HL-60 (cell line): ENCODE results near the gene PCSK5.

Experiments used
- POLR2AphosphoS5 ChIP-seq: IDR thresholded peaks from 2 replicates; pipeline ENCODE4 v1.6.1; 2012; ENCODE audit warnings: low read depth
- SPI1 ChIP-seq: IDR thresholded peaks from 2 replicates; pipeline ENCODE4 v1.6.1; 2012; ENCODE audit warnings: low read depth, mild to moderate bottlenecking, borderline replicate concordance
- TF ChIP-seq, protein P1 (sequence below): IDR thresholded peaks from one replicate; pipeline ENCODE4 v1.5.1; 2011; ENCODE audit warnings: low read length, control low read depth, inconsistent platforms; ENCODE audit not compliant: insufficient read depth

DNA sequence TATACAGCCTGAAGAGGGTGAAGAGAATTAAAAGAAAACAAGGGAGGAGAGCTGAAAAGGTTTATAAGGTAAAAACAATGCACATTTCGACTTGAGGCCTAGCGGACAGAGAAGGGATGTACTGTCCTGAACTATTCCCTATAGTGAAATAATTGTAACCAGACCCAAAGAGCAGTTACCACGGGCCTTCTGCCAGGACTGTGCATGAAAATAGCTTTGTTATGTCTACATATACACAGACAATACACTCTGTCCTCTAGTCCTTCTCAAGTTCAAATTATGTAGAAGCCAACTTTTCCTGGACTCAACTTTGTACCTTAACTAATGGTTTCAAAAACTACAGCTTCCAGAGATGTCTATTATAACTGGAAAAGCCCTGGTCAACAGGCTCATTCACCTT is 223.7 kb downstream of the PCSK5 start:
- no peak for TF ChIP-seq SPI1
- TF ChIP-seq, protein P1, sequence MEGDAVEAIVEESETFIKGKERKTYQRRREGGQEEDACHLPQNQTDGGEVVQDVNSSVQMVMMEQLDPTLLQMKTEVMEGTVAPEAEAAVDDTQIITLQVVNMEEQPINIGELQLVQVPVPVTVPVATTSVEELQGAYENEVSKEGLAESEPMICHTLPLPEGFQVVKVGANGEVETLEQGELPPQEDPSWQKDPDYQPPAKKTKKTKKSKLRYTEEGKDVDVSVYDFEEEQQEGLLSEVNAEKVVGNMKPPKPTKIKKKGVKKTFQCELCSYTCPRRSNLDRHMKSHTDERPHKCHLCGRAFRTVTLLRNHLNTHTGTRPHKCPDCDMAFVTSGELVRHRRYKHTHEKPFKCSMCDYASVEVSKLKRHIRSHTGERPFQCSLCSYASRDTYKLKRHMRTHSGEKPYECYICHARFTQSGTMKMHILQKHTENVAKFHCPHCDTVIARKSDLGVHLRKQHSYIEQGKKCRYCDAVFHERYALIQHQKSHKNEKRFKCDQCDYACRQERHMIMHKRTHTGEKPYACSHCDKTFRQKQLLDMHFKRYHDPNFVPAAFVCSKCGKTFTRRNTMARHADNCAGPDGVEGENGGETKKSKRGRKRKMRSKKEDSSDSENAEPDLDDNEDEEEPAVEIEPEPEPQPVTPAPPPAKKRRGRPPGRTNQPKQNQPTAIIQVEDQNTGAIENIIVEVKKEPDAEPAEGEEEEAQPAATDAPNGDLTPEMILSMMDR: no peak
- no peak for TF ChIP-seq POLR2AphosphoS5
